Transverse colon (tissue), 4 donors: ENCODE results near the gene DESI2. TPM values are rescaled to one million over a fixed set of nuclear protein-coding genes. Genes with fewer than 3 reads are reported as not detected.

Experiments used
- DNase-seq: peaks from one replicate; pipeline ENCODE4 v3.0.0-alpha.2; 2019
- H3K27ac ChIP-seq, 4 donors: fragments of 200-600 bp; sonication (generic); 2 replicates each; pipeline ENCODE4 v1.5.1; 2016 to 2018; ENCODE audit warnings: inconsistent platforms in 4 of 4
- H3K27me3 ChIP-seq: fragments of 200-600 bp; sonication (generic); 2 replicates; pipeline ENCODE4 v1.5.1; 2017; ENCODE audit warnings: inconsistent platforms
- H3K36me3 ChIP-seq, 4 donors: fragments of 200-600 bp; sonication (generic); 2 replicates each; pipeline ENCODE4 v1.5.1; 2017 to 2019; ENCODE audit warnings: inconsistent platforms in 4 of 4
- H3K4me1 ChIP-seq, 4 donors: fragments of 200-600 bp; sonication (generic); 2 replicates each; pipeline ENCODE4 v1.5.1; 2017 to 2020; ENCODE audit warnings: inconsistent platforms in 4 of 4
- H3K4me3 ChIP-seq, 4 donors: fragments of 200-600 bp; sonication (generic); 1 replicate in 1 of 4; 2 replicates in 3 of 4; pipeline versions ENCODE4 v1.5.1 to v1.6.1; 2017 to 2019; ENCODE audit warnings: inconsistent platforms in 4 of 4
- H3K9me3 ChIP-seq, 2 donors: fragments of 200-600 bp; sonication (generic); 2 replicates each; pipeline ENCODE4 v1.5.1; 2017 to 2019; ENCODE audit warnings: inconsistent platforms in 2 of 2
- EP300 ChIP-seq: sonication (generic); formaldehyde crosslinking; IDR thresholded peaks from one replicate; pipeline ENCODE4 v1.6.1; 2017; ENCODE audit warnings: antibody characterized with exemption, low read depth
- POLR2A ChIP-seq: fragments of 450-650 bp; IDR thresholded peaks from one replicate; pipeline ENCODE4 v1.6.1; 2016; ENCODE audit warnings: antibody characterized with exemption, mild to moderate bottlenecking, moderate library complexity
- POLR2AphosphoS5 ChIP-seq, 3 donors: sonication (generic); formaldehyde crosslinking; IDR thresholded peaks; one replicate each; pipeline ENCODE4 v1.6.1; 2016; ENCODE audit warnings: antibody characterized with exemption in 3 of 3
- WGBS, 2 donors: methylation state at CpG; one replicate each; pipeline ENCODE4 v1.1.5; 2018; ENCODE audit warnings: low coverage in 1 of 2; 5-methylcytosine and 5-hydroxymethylcytosine counted together
- in situ Hi-C, 4 donors: fragments of 200-750 bp; cut with MboI; loops; one replicate each; pipeline versions ENCODE4 v1.15.0 to v1.15.1; 2017; ENCODE audit warnings: low sequenced_read_pairs in 3 of 4, low pct_ligation_motif_present in 1 of 4, low pct_unique_long_range_greater_than_20kb in 1 of 4
- intact Hi-C: fragments of 100-400 bp; cut with DNase I; formaldehyde crosslinking; loops from one replicate; pipeline ENCODE4 v1.15.1; 2023; ENCODE audit warnings: low total_unique reads
- small RNA-seq, 4 donors: library from RNA; depleted of rRNA; stranded (forward); fragments of <200 nt; gene quantifications; one replicate each; pipeline ENCODE3, GENCODE V24; 2016
- total RNA-seq, 4 donors: library from RNA; depleted of rRNA; stranded (reverse); fragments of >200 nt; gene quantifications; one replicate each; pipeline ENCODE4 v1.1.0, GENCODE V29; 2016
- TF ChIP-seq, protein P1 (sequence below), 5 experiments: fragments of 200-600 bp in 3 of 5; fragments of 450-650 bp in 2 of 5; sonication (generic) in 3 of 5; IDR thresholded peaks; 1 replicate in 2 of 5; 2 replicates in 3 of 5; pipeline ENCODE4 v1.5.1; 2016 to 2017; ENCODE audit warnings: antibody characterized with exemption in 5 of 5, inconsistent platforms in 3 of 5, mild to moderate bottlenecking in 2 of 5, moderate library complexity in 1 of 5

The DESI2 gene
- total RNA-seq, 4 donors from 2014 or later: 18.3 to 41.6 (median 30.6) TPM

DNA sequence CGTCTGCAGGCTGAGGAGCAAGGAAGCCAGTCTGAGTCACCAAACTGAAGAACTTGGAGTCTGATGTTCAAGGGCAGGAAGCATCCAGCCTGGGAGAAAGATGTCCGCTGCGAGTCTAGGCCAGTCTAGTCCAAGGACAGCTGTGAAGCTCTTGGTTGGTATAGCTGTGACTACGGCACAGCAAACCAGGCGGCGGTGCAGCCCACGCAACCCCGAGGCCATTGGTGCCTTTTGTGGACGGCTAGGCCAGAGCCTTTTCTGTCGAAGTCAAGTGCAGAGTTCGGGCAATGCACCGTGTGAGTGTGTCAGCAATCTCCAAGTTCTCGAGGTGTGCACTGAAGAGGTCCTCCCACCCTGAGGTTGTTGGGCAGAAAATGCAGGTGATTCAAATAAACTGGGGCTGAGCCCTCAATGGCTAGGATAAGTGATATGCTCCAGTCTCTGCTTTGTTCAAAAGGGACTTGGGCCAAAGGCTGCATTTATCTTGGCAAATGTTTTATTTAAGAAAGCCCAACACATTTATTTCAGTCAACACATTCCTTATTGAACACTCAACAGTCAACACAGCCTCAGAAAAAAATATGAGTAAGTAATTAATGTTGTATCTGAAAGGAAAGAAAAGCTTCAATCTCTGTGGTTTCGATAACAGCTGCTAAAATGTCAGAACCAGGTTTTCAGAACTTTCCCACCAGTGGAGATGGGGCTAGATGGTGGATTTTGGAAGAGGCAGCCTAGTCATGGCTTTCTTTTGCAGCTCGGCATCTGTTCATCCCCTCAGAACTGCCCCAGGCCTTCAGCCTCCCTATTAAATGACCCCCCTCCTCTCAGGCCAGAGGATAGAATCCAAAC is 104.4 kb downstream of the DESI2 start:
- 89 to 93% methylated on average over 4 to 15 of the region's 15 CpGs for WGBS, 2 donors
- H3K4me1 ChIP-seq: no peaks in the 10 kb centered on the region
- no peaks in the 10 kb centered on the region for H3K36me3 ChIP-seq
- H3K27me3 ChIP-seq: no peaks in the 10 kb centered on the region
- H3K27ac ChIP-seq: no peak overlapping the region
- H3K9me3 ChIP-seq: no peaks in the 10 kb centered on the region
- H3K4me3 ChIP-seq: no peak overlapping the region
- no peak for TF ChIP-seq POLR2A
- TF ChIP-seq, protein P1, sequence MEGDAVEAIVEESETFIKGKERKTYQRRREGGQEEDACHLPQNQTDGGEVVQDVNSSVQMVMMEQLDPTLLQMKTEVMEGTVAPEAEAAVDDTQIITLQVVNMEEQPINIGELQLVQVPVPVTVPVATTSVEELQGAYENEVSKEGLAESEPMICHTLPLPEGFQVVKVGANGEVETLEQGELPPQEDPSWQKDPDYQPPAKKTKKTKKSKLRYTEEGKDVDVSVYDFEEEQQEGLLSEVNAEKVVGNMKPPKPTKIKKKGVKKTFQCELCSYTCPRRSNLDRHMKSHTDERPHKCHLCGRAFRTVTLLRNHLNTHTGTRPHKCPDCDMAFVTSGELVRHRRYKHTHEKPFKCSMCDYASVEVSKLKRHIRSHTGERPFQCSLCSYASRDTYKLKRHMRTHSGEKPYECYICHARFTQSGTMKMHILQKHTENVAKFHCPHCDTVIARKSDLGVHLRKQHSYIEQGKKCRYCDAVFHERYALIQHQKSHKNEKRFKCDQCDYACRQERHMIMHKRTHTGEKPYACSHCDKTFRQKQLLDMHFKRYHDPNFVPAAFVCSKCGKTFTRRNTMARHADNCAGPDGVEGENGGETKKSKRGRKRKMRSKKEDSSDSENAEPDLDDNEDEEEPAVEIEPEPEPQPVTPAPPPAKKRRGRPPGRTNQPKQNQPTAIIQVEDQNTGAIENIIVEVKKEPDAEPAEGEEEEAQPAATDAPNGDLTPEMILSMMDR (IDR thresholded peaks at IDR 0.05): no peak
- TF ChIP-seq EP300: no peak
- TF ChIP-seq POLR2AphosphoS5 (IDR thresholded peaks at IDR 0.05): no peak
- intact Hi-C loops (no loop called here), in situ Hi-C loops (no loop called here)
- DNase-seq: no peak

Small RNA genes within 50 kb of the gene (small RNA-seq; reads per million reads assigned to genes)
- 0 reads per million in 4 donors for gene AL451007.1

Other genes with a start within 250 kb of the DESI2 start
- gene ADSS2, start 201.2 kb upstream of the DESI2 start, total RNA-seq: 10 to 100 TPM; 13.7 to 47.0 (median 27.3) TPM
- gene CATSPERE, start 191.9 kb upstream of the DESI2 start, total RNA-seq: 1 to 10 TPM in 1 of 4 donors, under 1 TPM in 1, not detected in 2; 0.55 to 2.7 TPM
- gene COX20, start 182.5 kb downstream of the DESI2 start, total RNA-seq: 10 to 100 TPM in 3 of 4 donors, 1 to 10 TPM in 1; 6.0 to 41.3 (median 32.3) TPM
- 100 to 1,000 TPM; 223 to 364 (median 237) TPM for gene HNRNPU, start 211.4 kb downstream of the DESI2 start, total RNA-seq